GM12873 (cell line): Measurements from ENCODE around the gene LOC128125822.

Experiments
- TF ChIP-seq, protein P1 (sequence below): IDR thresholded peaks from 2 replicates; pipeline ENCODE4 v1.5.1; 2012; ENCODE audit warnings: low read depth, mild to moderate bottlenecking, moderate library complexity, low read length, control low read depth; ENCODE audit not compliant: insufficient read depth; ENCODE audit errors: missing control alignments

LOC128125822 gene

DNA sequence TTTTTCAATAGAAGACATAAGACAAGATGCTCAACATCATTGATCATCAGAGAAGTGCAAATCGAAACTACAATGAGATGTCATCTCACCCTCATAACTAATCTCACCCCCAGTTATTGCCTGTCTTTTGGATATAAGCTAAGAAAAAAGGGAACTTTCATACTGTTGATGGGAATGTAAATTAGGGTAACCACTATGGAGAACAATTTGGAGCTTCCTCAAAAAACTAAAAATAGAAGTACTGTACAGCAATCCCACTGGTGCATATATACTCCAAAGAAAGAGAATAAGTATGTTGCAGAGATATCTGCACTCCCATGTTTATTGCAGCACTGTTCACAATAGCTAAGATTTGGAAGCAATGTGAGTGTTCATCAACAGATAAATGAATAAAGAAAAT lies 37.0 kb downstream of the LOC128125822 start:
- TF ChIP-seq, protein P1, sequence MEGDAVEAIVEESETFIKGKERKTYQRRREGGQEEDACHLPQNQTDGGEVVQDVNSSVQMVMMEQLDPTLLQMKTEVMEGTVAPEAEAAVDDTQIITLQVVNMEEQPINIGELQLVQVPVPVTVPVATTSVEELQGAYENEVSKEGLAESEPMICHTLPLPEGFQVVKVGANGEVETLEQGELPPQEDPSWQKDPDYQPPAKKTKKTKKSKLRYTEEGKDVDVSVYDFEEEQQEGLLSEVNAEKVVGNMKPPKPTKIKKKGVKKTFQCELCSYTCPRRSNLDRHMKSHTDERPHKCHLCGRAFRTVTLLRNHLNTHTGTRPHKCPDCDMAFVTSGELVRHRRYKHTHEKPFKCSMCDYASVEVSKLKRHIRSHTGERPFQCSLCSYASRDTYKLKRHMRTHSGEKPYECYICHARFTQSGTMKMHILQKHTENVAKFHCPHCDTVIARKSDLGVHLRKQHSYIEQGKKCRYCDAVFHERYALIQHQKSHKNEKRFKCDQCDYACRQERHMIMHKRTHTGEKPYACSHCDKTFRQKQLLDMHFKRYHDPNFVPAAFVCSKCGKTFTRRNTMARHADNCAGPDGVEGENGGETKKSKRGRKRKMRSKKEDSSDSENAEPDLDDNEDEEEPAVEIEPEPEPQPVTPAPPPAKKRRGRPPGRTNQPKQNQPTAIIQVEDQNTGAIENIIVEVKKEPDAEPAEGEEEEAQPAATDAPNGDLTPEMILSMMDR = no peak

DNA sequence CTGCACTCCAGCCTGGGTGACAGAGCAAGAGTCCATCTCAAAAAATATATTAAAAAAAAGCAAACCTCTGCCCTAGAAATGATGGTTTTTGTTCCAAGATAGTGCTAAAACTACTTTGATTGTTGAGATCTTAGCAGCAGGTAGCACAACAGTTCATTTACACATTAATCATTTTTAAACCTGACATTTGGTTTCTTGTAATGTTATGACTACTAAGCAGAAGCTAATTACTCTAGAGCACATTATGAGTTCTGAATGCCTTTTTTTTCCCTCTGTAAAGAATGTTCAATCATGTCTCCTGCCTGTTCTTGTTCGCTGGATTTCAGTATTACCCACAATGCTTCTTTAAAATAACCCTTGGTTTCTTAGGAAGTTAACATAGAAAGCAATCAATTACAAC lies 38.7 kb downstream of the LOC128125822 start:
- TF ChIP-seq, protein P1 = no peak

DNA sequence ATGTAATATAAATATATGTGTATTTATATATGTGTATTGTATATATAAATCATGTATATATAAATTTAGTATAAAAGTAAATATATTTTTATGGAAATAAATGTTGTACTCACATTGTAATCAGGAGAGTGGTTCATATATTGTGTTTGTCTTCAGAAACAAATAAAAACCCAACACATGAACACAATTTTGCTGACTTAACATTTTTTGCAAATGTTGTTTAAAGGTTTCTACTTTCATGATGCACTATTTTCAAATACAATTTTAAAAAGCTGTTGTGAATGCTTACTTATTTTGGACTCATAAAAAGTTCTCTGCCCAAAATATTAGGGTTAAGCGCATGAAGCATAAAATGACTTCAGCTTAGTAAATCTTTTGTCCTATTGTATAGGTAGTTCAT lies 39.3 kb downstream of the LOC128125822 start:
- TF ChIP-seq, protein P1 = no peak

DNA sequence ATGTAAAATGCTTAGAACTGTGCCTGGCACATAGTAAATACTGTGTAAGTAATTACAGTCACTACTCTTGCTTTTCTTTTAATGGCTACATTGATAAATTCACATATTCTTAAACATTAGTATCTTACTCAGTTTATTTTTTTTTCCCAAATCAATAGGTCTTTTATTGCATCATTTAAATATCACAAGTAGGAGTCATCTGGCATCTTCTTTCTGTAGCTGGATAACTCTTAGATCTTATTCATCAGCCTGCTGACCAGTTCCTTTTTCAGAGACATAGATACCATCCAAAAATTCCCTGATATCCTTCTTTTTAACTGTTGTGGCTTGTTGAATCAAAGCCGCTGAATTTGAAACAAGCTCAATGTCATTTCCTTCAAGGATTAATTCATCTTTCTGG lies 43.3 kb downstream of the LOC128125822 start:
- TF ChIP-seq, protein P1 = no peak
